ENCODE data around the gene CA11.

CA11 gene

DNA sequence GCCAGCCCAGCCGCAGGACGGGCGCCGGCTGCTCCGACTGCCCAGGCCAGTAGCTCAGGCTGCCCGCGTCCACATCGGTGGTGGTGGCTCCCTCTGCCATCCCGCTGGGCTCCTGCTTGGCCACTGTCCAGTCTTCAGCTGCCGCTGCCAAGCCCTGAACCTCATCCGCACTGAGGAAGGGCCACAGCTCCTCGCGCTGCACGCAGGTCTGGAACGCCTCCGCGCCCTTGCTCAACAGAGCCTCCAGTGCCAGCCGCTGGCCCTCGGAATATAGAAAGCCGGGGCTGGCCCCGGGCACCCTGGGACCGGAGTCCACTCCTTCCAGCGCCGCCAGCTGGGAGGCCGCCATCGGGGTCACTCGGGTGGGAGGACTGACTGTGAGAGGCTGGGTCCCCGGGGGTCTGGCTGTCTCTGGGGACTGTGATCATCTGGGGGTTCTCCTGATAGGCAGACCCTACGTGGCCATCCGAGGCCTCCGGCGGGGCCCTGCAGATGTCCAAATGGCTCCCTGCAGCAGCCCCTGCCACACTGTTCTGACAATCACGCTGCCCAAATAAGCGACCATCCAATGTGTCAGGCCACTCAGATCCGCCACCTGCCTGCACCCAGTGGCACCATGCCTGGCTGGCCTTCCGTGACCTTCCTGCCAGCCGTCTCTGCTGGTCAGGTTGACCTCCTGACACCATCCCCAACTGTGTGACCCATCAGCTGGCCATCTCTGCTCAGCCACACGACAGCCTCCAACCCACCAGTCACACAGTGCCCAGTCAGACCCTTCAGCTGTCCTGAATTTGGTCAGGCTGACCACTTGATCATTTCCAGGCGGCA is 32.7 kb downstream of the CA11 start:
- no peak for DNase-seq (ENCODE audit: low spot score)

DNA sequence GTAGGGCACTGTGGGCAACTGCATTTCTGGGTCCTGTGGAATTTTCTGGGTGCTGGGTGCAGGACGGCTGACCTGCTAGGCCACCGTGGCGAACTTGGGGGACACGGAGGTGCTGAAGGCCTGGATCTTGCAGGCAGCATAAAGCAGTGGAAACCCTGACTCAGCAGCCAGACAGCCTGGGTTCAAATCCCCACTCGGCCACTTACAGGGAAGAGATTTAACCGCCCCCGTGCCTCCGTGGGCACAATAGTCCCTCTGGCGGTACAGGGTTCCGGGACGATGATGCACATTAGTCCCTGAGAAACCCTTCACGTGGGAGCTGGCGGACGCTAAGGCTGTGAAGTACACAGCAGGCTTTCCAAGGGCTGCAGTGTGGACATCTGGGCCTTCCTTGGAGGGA is 34.1 kb downstream of the CA11 start:
- DNase-seq (ENCODE audit: low spot score) = no peak

- no peak for DNase-seq (ENCODE audit: low spot score)
Measured at GRCh38 chr19:48609571-48610108, 36.3 kb downstream of the CA11 start.

DNA sequence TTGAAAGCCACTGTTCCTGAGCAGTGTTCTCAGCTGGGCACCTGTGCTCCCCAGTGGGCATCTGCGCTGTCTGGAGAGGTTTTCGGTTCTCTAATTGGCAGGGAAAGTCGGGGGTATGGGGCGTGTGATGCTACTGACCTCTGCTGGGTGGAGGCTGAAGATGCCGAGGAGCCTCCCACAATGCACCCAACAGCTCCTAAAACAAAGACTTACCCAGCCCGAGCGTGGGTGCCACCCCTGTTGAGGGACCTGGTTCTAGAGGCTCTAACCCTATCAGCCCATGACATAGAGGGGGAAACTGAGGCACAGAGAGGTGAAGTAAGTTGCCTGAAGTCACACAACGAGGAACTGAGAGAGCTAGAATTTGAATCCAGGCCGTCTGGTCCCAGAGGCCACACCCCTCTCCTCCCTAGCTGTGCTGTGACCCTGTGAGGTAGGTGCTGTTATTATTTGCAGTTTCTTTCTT is 37.2 kb downstream of the CA11 start:
- peak; percentile 37 for DNase-seq (ENCODE audit: low spot score)

- DNase-seq (ENCODE audit: low spot score) = no peak
Measured at GRCh38 chr19:48607359-48607755, 38.6 kb downstream of the CA11 start.

- DNase-seq (ENCODE audit: low spot score) = no peak
Measured at GRCh38 chr19:48606463-48607358, 39.3 kb downstream of the CA11 start, which contains the start of gene SPACA4. Gene SPACA4 (plus strand): TSS chr19:48606742. CDS start chr19:48606979, 237 bp downstream.

GRCh38 chr19:48603850-48604249 is 42.1 kb downstream of the CA11 start:
- no peak for DNase-seq (ENCODE audit: low spot score)

DNA sequence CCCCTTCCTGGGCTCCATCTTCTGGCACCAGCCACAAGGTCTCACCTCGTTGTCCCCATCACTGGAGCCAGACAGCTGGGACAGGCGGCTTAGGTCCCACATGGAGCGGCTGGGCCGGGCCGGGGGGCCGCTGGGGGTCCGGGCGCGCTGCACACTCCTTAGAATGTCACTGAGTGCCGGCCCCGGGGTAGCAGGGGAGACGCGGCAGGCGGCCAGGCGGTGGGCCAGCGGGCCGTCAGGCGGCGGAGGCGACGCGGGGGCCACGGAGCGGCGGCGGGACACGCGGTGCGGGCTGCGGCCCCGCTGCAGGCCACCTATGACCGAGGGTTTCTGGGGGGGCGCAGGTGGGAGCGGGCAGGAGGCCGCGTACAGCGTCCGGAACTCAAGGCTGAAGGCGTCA is 42.5 kb downstream of the CA11 start:
- no peak for DNase-seq (ENCODE audit: low spot score)

GRCh38 chr19:48603001-48603400 is 43.0 kb downstream of the CA11 start:
- DNase-seq (ENCODE audit: low spot score) = no peak

GRCh38 chr19:48600679-48601417 is 45.1 kb downstream of the CA11 start:
- no peak for DNase-seq (ENCODE audit: low spot score)

DNA sequence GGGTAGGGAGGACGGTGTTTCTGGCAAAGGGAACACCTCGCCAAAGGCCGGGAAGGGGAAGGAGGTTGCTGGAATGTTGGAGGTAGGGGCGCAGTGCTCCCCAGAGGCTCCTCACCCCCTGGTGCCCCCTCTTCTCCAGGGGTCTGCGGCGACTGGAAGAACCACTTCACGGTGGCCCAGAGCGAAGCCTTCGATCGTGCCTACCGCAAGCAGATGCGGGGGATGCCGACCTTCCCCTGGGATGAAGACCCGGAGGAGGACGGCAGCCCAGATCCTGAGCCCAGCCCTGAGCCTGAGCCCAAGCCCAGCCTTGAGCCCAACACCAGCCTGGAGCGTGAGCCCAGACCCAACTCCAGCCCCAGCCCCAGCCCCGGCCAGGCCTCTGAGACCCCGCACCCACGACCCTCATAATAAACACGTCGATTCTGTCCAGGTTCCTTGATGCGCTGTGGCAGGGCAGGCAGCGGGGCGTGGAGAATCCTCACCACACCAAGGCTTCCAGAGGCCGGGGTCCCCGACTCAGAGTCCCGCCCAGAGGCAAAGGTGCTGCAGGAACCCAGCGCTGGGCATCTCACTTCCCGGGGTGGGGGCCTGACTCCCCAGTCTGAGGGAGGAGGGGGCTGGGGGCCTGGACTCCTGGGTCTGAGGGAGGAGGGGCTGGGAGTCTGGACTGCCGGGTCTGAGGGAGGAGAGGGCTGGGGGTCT is 46.8 kb downstream of the CA11 start:
- DNase-seq (ENCODE audit: low spot score) = no peak

GRCh38 chr19:48596679-48597465 is 49.1 kb downstream of the CA11 start:
- DNase-seq (ENCODE audit: low spot score) = no peak

DNA sequence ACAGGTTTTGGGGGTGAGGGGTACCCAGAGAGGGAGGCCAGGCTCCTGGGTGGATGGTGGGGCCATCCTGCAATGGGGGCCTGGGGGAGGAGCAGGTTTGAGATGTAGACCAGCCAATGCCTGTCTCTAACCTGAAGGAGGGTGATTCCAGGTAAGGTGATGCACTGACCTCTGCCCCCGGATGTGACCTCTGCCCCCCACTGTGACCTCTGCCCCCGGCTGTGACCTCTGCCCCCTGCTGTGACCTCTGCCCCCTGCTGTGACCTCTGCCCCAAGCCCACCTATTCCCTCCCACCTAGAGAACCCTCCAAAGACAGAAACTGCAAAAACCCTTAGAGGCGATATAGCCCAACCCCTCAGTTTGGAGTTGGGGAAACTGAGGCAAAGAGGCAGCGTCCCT is 49.8 kb downstream of the CA11 start:
- no peak for DNase-seq (ENCODE audit: low spot score)

GRCh38 chr19:48595833-48596232 is 50.2 kb downstream of the CA11 start:
- no peak for DNase-seq (ENCODE audit: low spot score)

DNA sequence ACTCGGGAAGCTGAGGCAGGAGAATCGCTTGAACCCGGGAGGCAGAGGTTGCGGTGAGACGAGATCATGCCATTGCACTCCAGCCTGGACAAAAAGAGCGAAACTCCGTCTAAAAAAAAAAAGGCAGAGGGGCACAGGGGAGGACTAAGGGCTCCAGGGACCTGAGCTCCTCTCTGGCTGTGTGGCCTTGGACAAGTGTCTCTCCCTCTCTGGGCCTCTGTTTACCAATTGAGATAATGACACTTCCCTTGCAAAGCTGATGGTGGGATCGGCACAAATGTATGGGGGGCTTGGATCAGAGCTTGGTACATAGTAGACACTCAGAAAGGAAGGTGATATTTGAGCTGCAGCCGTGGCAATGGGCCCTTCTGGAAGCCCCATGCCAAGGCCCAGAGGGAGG is 50.8 kb downstream of the CA11 start:
- DNase-seq (ENCODE audit: low spot score) = no peak

DNA sequence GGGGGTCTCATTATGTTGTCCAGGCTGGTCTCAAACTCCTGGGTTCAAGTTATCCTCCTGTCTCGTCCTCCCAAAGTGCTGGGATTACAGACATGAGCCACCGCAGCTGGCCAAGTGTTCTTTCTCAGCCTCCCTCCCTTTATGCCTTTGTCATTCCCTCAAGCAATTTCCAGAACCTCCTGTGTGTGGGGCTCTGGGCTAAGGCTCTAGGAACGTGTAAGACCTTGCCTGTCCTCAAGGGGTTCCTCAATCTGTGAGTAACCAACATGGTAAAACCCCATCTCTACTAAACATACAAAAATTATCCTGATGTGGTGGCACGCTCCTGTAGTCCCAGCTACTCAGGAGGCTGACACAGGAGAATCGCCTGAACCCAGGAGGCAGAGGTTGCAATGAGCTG is 55.0 kb downstream of the CA11 start:
- DNase-seq (ENCODE audit: low spot score) = no peak

DNA sequence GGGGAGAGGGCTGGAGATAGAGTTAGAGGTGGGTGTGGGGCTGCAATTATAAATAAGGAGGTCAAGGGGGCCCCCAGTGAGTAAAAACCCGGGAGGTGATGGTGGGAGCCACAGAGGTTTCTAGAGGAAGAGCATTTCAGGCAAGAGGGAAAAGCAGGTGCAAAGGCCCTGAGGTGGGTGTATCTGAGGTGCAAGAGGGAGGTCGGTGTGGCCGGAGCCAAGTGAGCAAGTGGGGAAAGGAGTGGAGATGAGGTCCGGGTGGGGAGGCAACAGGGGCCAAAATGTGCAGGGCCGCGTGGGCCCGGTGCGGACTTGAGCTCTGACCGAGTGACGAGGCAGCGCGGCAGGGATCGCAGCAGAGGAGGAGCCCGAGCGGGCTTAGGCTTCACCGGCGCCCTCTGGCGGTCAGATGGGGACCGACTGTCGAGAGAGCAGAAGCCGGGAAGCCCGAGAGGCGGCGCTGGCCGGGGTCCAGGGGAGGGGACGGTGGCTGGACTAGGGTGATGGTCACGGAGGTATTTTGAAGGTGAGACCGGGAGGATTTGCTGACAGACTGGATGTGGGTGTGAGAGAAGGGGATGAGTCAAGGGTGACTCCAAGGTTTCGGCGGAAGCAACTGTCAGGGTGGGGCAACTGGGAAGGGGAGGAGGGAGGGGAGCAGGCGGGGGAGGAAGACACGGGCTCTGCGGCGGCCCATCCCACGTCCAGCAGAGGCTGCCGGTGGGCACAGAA is 57.2 kb downstream of the CA11 start:
- peak; percentile 88 for DNase-seq (ENCODE audit: low spot score)
